ENCODE data around the gene ARSG. TPM values are rescaled to one million over a fixed set of nuclear protein-coding genes. Genes with fewer than 3 reads are reported as not detected.
"Not testable (repeated sequence)": the region's sequence is repeated elsewhere in the genome, so short reads cannot be mapped to it uniquely, and the experiment has no call there.

The ARSG gene
- total and polyA plus RNA-seq, 2 donors (not counting 1 experiment from before 2014, with no cell fraction given), result 5.5 to 18.4 TPM

DNA sequence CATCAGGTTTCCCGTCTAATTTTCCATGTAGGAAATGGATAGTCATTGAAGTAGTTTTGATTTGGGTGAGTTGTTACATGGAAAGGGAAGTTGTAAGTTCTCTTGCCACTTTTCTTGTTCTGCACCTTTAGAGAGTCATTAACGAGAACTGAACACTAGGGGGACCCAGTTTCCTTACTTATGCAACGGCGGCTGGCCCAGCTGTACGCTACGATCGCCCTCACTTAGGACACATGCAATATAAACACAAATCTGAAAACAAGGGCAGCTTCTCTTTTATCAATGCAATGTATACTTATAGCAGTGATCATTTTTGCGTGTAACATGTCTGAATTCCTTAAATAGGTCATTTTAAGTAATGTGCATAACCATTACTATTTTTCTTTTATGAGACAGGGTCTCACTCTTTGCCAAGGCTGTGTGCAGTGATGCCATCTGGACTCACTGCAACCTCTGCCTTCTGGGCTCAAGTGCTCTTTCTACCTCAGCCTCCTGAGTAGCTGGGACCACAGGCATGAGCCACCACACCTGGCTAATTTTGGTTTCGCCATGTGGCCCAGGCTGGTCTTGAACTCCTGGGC, 28.1 kb upstream of the ARSG start:
- H3K9me3 ChIP-seq (ENCODE audit: control extremely low read depth in 1 of 3, control insufficient read depth in 2 of 3, insufficient read depth in 1 of 3, low read length in 2 of 3); H3K9ac ChIP-seq (ENCODE audit: low read length); H3K4me3 ChIP-seq (ENCODE audit: control extremely low read depth in 1 of 5, extremely low read depth in 1 of 5, insufficient read depth in 1 of 5, low read depth in 2 of 5, low read length in 4 of 5); H3K27me3 Mint-ChIP-seq; H2AFZ ChIP-seq (ENCODE audit: insufficient read depth, low read depth, low read length, poor library complexity, severe bottlenecking); H3K4me3 Mint-ChIP-seq; H3K27me3 ChIP-seq (replicated peaks in 1 of 4; ENCODE audit: control extremely low read depth in 1 of 4, control insufficient read depth in 3 of 4, insufficient read depth in 4 of 4, low read length in 3 of 4); H3K36me3 ChIP-seq (replicated peaks in 1 of 2; ENCODE audit: control extremely low read depth in 1 of 2, control insufficient read depth in 1 of 2, extremely low read depth in 1 of 2, insufficient read depth in 2 of 2, low read length in 1 of 2); H3K4me2 ChIP-seq (replicated peaks; ENCODE audit: low read depth, low read length, poor library complexity, severe bottlenecking); H3K79me2 ChIP-seq (ENCODE audit: control insufficient read depth, insufficient read depth, low read length); H3K27ac ChIP-seq (ENCODE audit: low read length in 2 of 2); H4K20me1 ChIP-seq (ENCODE audit: control insufficient read depth, insufficient read depth, low read length, poor library complexity, severe bottlenecking); H3K9me3 Mint-ChIP-seq (ENCODE audit: insufficient read depth): not testable (repeated sequence)
- ChIA-PET CTCF (interaction anchor here (0.9 to 8.7 kb wide), 15 partner anchors 14 to 205 kb away, joined by 3 to 126 read pairs (median 11); partner anchors contain the start of genes AMZ2 and WIPI1), POLR2A (interaction anchor here (0.9 to 1.3 kb wide), 3 partner anchors 28 to 195 kb away, joined by 3 to 5 read pairs (median 3); partner anchors contain the start of genes ARSG and SLC16A6)
- intact Hi-C loops (cut with micrococcal nuclease), result loop anchor here (1.0 to 2.0 kb wide), 6 partner anchors 28 to 200 kb away; partner anchors contain the start of genes ARSG, SLC16A6 and WIPI1
- peaks cover 28% of the 10 kb centered on the region for H3K4me1 Mint-ChIP-seq
- peak overlapping the region; percentile 59 for H3K27ac Mint-ChIP-seq
- TF ChIP-seq, protein P1, sequence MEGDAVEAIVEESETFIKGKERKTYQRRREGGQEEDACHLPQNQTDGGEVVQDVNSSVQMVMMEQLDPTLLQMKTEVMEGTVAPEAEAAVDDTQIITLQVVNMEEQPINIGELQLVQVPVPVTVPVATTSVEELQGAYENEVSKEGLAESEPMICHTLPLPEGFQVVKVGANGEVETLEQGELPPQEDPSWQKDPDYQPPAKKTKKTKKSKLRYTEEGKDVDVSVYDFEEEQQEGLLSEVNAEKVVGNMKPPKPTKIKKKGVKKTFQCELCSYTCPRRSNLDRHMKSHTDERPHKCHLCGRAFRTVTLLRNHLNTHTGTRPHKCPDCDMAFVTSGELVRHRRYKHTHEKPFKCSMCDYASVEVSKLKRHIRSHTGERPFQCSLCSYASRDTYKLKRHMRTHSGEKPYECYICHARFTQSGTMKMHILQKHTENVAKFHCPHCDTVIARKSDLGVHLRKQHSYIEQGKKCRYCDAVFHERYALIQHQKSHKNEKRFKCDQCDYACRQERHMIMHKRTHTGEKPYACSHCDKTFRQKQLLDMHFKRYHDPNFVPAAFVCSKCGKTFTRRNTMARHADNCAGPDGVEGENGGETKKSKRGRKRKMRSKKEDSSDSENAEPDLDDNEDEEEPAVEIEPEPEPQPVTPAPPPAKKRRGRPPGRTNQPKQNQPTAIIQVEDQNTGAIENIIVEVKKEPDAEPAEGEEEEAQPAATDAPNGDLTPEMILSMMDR (IDR thresholded peaks at IDR 0.05), result peak; percentile 75
- 46% methylated on average over 2 of the region's 9 CpGs for WGBS (ENCODE audit: insufficient coverage)
- ATAC-seq (ENCODE audit: low read depth), result peak; percentile 39
- H3K4me1 ChIP-seq (ENCODE audit: control insufficient read depth in 2 of 2, insufficient read depth in 2 of 2, low read length in 2 of 2), result peaks cover 22 to 37% of the 10 kb centered on the region in 2 donors
- DNase-seq, result peak; percentile 74

DNA sequence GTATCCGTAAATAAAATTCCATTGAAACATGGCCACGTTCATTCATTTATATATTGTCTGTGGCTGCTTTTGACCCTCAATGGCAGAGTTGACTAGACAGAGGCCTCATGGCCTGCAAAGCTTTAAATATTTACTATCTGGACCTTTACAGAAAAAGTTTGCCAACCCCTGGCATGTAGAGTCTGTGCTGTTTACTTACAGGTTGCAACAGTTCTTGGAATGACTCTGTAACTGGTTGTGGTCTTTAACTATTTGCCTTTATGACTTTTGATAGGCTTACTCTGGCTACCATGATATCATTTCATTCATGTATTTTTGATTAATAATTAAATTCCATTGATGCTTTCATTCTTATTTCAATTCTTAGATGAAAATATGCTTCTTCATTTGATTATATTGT, 25.5 kb upstream of the ARSG start:
- H2AFZ ChIP-seq (ENCODE audit: insufficient read depth, low read depth, low read length, poor library complexity, severe bottlenecking); DNase-seq; H3K27ac ChIP-seq (ENCODE audit: low read length in 2 of 2); H3K4me3 Mint-ChIP-seq; H3K9ac ChIP-seq (ENCODE audit: low read length); H4K20me1 ChIP-seq (ENCODE audit: control insufficient read depth, insufficient read depth, low read length, poor library complexity, severe bottlenecking); H3K79me2 ChIP-seq (ENCODE audit: control insufficient read depth, insufficient read depth, low read length); ATAC-seq (ENCODE audit: low read depth); H3K36me3 ChIP-seq (replicated peaks in 1 of 2; ENCODE audit: control extremely low read depth in 1 of 2, control insufficient read depth in 1 of 2, extremely low read depth in 1 of 2, insufficient read depth in 2 of 2, low read length in 1 of 2); H3K4me2 ChIP-seq (replicated peaks; ENCODE audit: low read depth, low read length, poor library complexity, severe bottlenecking); H3K9me3 Mint-ChIP-seq (ENCODE audit: insufficient read depth); H3K27me3 Mint-ChIP-seq; H3K27me3 ChIP-seq (replicated peaks in 1 of 4; ENCODE audit: control extremely low read depth in 1 of 4, control insufficient read depth in 3 of 4, insufficient read depth in 4 of 4, low read length in 3 of 4); intact Hi-C loops (cut with micrococcal nuclease); H3K27ac Mint-ChIP-seq; H3K4me3 ChIP-seq (ENCODE audit: control extremely low read depth in 1 of 5, extremely low read depth in 1 of 5, insufficient read depth in 1 of 5, low read depth in 2 of 5, low read length in 4 of 5); H3K9me3 ChIP-seq (ENCODE audit: control extremely low read depth in 1 of 3, control insufficient read depth in 2 of 3, insufficient read depth in 1 of 3, low read length in 2 of 3): not testable (repeated sequence)
- H3K4me1 Mint-ChIP-seq, result peaks cover 12% of the 10 kb centered on the region
- CTCF ChIA-PET, result interaction anchor here (1.3 to 8.7 kb wide), 8 partner anchors 28 to 199 kb away, joined by 3 to 126 read pairs (median 25); no protein-coding TSS in a partner anchor
- H3K4me1 ChIP-seq (ENCODE audit: control insufficient read depth in 2 of 2, insufficient read depth in 2 of 2, low read length in 2 of 2), result peaks cover 4 to 13% of the 10 kb centered on the region in 2 donors
- WGBS (ENCODE audit: insufficient coverage), result no CpG with 5 or more reads among the region's 2 CpGs
- POLR2A ChIA-PET, result interaction anchor here (1.1 to 1.5 kb wide), 2 partner anchors 25 to 170 kb away, joined by 6 to 9 read pairs; partner anchors contain the start of genes ARSG and SLC16A6

All from B cell (primary cell).